Stimulated activated CD4-positive, alpha-beta T cell treated with anti-CD3 and anti-CD28 coated beads, Interleukin-12 subunit alpha, Interleukin-12 subunit beta, amount 100 ng/mL, for 24 hours (primary cell): ENCODE measurements around the gene EBLN2.
A peak's percentile ranks its signal among the peaks of the same experiment; 100 is the strongest.
"Not testable (repeated sequence)": the region's sequence is repeated elsewhere in the genome, so short reads cannot be mapped to it uniquely, and the experiment has no call there.

Experiments
- DNase-seq, 2 experiments: peaks; one replicate each; pipeline ENCODE4 v3.0.0-alpha.2; 2020; ENCODE audit warnings: low read depth in 2 of 2

Gene EBLN2

DNA sequence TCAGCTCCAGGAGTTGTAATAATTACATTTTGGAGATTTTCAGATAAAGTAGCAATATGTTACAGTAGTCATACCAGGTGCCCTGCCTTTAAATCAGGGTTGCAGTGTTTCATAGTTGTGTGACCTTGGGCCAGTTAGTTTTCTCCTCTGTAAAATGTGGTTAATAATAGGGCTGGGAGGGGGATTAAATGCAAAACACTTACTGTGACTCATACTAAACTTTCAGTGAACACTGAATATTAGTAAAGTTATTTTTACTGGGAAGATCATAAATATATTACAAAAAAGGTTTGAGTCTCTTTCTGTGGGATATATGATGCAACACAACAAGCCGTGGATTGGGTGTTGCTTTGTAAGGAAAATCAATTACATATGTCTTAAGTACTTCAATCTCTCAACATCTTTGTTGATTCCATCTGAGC is 1.1 kb upstream of the EBLN2 start:
- DNase-seq = no peak

GRCh38 chr3:73066243-73066642 is 4.8 kb downstream of the EBLN2 start:
- DNase-seq = not testable (repeated sequence)

DNA sequence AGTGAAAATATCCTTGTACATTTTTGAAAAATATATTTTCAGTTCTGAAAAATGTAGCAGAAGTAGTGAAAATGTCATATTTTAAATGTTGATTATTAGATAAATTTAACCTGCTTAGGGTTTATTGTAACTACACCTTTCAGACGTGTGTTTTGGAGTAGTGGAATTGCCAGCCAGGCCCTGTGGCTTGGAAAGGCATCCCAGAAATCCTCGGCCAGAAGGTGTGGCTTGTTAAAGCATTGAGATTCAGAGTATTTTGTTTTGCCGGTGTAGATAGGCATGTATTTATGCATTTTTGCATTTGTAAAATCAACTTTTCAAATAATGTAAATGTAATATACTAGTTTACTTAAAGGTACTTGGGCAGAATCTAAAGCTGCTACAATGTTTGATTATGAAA is 7.0 kb downstream of the EBLN2 start:
- DNase-seq = no peak

DNA sequence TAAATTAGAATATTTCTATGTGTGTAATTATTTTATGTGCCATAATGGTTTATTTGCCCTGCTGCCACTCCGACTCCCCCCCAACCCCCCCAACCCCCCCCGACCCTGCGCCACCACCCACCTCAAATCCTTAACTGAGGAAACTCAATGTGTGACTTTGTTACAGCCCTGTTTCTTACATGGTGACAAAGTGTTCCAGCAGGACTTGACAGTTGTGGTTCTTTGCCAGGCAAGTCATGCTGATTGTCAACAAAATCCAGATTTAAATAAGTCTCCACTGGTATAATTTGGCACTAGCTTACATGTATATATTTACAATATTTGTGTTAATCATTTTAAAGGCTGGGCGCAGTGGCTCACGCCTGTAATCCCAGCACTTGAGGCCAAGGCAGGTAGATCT is 7.7 kb downstream of the EBLN2 start:
- DNase-seq = no peak

DNA sequence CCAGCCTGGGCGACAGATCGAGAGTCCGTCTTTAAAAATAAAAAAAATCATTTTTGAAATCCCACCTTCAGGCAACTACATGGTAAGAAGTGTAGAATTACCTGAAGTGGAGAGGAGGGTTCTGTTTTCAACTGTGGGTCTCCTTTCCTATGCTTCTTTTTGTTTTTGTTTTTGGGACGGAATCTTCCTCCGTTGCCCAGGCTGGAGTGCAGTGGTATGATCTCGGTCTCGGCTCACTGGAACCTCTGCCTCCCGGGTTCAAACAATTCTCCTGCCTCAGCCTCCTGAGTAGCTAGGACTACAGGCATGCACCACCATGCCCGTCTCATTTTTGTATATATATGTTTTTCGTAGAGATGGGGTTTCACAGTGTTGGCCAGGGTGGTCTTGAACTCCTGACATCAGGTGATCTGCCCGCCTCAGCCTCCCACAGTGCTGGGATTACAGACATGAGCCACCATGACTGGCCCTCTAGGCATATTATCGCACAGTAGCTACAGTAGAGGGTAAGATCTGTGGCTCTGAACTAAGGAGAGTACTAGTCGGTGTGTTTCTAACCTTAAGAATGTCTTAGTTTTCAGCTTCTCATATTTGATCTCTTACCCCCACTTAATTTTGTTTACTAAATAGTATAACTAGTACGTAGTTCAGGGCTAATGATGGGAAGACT is 8.5 kb downstream of the EBLN2 start:
- no peak for DNase-seq

- no peak for DNase-seq
Observed at GRCh38 chr3:73070675-73071575, 9.5 kb downstream of the EBLN2 start.

GRCh38 chr3:73071952-73072351 is 10.5 kb downstream of the EBLN2 start:
- no peak for DNase-seq

DNA sequence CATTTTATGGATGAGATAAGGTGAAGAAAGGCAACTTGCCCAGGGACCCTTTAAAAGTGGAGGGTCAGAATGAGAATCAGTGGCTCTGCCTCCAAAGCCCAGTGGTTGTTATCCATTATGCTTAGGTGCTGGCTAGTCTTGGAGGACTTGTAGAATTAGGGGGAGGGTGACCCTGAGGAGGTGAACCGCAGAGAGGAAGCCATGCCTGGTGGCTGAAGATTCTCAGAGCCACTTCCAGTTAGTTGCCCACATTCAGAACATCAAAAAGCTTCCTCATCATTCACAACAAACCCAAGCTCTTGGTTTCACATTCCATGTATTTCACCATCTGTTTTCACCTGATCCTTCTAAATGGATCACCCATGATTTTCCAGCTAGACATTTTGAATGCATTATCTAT is 11.2 kb downstream of the EBLN2 start:
- no peak for DNase-seq

GRCh38 chr3:73073091-73073707 is 11.7 kb downstream of the EBLN2 start:
- DNase-seq = no peak

DNA sequence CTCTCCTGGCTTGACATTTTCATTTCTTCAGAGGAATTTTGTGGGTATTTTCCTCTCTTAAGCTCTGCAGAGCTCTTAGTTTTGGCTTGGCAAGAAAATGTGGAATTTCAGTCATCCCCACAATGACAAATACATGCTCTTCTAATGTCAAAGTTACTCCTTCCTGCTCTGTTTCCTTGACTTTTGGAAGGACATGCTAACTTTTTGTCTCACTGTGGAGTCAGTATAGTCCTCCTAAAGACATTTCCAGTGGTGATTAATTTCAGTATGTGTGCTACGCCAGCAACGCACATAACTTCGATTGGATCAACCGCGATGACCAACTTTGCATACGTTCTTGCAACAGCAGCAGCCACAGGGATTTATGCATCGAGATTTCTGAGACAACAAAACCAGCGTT is 13.3 kb downstream of the EBLN2 start:
- DNase-seq = no peak

DNA sequence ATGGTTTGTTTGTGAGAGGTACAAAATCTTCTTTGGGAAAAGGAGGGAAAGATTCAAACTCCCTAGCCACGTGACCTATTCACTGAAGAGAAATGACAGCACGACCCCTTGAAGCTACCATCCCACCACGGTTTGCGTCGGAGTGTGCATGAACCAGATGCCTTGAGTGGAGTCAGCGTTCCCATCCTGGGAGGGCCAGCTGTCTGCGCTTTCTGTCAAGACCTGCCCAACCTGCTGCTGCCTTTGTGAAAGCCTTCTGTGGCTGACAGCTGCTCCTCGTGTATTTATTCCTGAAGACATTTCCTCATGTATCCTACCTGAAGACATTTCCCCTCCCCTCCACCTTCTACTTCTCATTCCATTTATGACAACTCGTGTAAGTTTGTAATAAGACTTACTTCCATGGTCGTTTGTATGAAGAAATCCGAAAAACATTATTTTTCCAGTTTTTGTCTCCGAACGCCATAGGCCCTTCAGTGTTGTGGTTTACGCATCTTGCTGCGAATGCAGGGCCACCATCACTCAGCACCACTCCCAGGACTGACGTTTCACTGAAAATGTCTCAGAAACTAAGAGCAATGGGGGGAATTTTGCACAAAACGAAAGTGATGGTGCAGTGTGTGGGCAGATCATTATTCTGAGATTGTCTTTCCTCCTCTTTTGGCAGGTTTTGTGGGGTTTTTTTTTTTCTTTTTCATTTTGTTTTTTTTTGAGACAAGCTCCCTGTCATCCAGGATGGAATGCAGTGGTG is 18.9 kb downstream of the EBLN2 start:
- no peak for DNase-seq

GRCh38 chr3:73081140-73081539 is 19.7 kb downstream of the EBLN2 start:
- DNase-seq = no peak

GRCh38 chr3:73084170-73084569 is 22.7 kb downstream of the EBLN2 start:
- DNase-seq = no peak

GRCh38 chr3:73086071-73086494 is 24.6 kb downstream of the EBLN2 start:
- DNase-seq = peak; percentile 11 to 39

- DNase-seq = no peak
Observed at GRCh38 chr3:73094129-73094528, 32.7 kb downstream of the EBLN2 start.

DNA sequence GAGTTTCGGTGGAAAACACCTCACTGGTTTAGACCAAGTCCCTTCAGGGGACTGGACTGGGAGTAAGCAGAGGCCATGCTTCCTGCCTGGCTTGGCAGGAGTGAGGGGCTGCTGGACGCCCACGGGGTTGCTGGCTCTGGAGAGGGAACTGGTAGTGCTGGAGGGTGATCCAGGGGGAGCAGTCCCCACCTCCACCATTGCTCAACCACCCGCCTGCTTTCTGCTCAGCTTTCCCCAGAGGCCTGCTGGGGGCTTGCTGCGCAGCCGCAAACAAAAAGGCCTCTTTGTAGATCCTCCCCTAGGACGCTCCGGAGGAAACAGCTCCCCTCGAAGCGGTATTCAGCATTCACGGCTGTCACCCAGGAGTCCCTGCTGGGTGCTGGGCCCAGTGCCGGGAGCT is 33.5 kb downstream of the EBLN2 start:
- DNase-seq = no peak

DNA sequence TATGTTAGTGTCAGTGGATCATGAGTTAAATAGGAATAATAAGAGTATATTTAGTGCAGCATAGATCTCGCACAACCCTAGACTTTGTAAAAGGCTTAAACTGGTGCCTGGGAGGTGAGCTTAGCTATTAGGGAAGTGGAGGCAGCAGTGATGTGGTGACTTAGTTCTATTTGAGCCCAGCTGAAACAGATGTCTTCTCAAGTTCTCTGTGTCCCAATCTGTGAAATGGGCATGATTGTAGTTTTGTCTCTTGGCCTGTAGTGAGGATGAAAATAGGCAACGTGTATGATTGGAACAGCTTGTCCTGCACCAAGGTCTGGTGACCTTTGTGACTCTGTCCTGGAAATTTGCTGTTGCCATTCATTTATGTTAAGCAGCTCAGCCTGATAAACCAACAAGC is 34.7 kb downstream of the EBLN2 start:
- DNase-seq = no peak

DNA sequence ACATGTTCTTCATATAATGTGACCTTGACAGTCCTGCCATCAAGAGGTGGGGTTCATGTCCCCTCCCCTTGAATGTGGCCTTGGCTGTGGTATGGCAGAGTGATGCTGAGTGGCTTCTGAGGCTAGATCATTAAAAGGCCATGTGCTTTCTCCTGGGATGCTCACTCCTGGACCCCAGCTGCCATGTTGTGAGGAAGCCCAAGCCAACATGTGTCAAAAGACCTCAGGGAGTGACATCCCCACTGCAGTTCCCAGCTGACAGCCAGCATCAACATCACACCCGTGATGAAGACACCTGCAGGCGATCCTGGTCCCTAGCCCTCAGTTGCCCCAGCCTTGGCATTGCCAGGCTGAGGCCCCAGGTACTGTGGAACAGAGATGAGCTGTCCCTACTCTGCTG is 36.6 kb downstream of the EBLN2 start:
- DNase-seq = no peak

DNA sequence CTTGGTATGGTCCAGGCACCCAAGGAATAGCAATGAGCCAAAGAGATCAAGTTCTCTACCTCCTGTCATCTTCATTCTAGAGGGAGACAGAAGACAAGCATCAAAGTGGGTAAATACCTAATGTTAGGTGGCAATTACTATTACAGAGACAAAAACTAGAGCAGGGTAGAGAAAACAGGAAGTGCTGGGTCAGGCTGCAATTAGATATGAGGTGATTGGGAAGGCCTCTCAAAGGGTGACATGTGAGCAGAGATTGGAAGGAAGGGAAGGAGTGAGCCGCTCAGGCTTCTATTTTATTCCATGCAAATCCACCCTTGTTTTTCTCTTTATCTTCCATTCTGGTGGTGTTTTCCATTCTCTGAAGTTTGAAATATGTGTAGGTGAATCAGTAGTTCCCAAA is 37.4 kb downstream of the EBLN2 start:
- DNase-seq = no peak

- peak; percentile 51 to 81 for DNase-seq
Observed at GRCh38 chr3:73100741-73101559, 39.5 kb downstream of the EBLN2 start.

- DNase-seq = no peak
Observed at GRCh38 chr3:73101881-73102280, 40.4 kb downstream of the EBLN2 start.
